Endothelial cell of umbilical vein (primary cell): ENCODE measurements around the gene PRKAB2. TPM values are rescaled to one million over a fixed set of nuclear protein-coding genes. Genes with fewer than 3 reads are reported as not detected.

Experiments used
- BruUV-seq: library from RNA; stranded (reverse); fragments of 400-500 nt; replicated peaks from 2 replicates; lab custom pipeline; 2021; lab: Mats Ljungman, UMichigan
- CTCF ChIA-PET: fragments of 300-600, 350-600 bp; sonication (Branson Sonifier 250); formaldehyde crosslinking; loops from one replicate; lab custom pipeline; 2021; ENCODE audit warnings: antibody characterized with exemption, inconsistent platforms; lab: Charles Lee
- POLR2A ChIA-PET: fragments of 300-600, 350-600 bp; sonication (Branson Sonifier 250); formaldehyde crosslinking; loops from one replicate; lab custom pipeline; 2021; ENCODE audit warnings: antibody characterized with exemption, inconsistent platforms; lab: Charles Lee
- DNase-seq: peaks from one replicate; pipeline ENCODE4 v3.0.0-alpha.2; 2011; ENCODE audit warnings: low read depth, low spot score
- FAIRE-seq: peaks from 2 replicates; lab custom pipeline; 2011; peaks lifted over from hg19 to GRCh38; lab: Jason Lieb, UNC
- H2AFZ ChIP-seq: 2 replicates; pipeline ENCODE4 v1.6.0; 2012; ENCODE audit warnings: low read depth, low read length, control low read depth, inconsistent platforms
- H3K27ac ChIP-seq: 2 replicates; pipeline ENCODE4 v1.5.1; 2011; ENCODE audit warnings: low read depth, mild to moderate bottlenecking, control low read depth, low read length, moderate library complexity; ENCODE audit not compliant: insufficient read depth
- H3K27me3 ChIP-seq, 2 experiments: 2 replicates each; pipeline versions ENCODE4 v1.6.0 to v1.6.1; 2011; ENCODE audit warnings: low read length in 2 of 2, mixed read lengths in 1 of 2; ENCODE audit not compliant: control insufficient read depth in 2 of 2, insufficient read depth in 2 of 2
- H3K36me3 ChIP-seq, 2 experiments: 2 replicates in 1 of 2; 3 replicates in 1 of 2; pipeline ENCODE4 v1.5.1; 2011; ENCODE audit warnings: low read length in 2 of 2, mild to moderate bottlenecking in 1 of 2, moderate library complexity in 1 of 2; ENCODE audit not compliant: control insufficient read depth in 2 of 2, insufficient read depth in 2 of 2; ENCODE audit errors: extremely low read depth in 1 of 2
- H3K4me1 ChIP-seq: 3 replicates; pipeline ENCODE4 v1.5.1; 2011; ENCODE audit warnings: mild to moderate bottlenecking, low read length; ENCODE audit not compliant: control insufficient read depth, insufficient read depth; ENCODE audit errors: extremely low read depth
- H3K4me2 ChIP-seq: 2 replicates; pipeline ENCODE4 v1.6.1; 2011; ENCODE audit warnings: low read length, control low read depth, mixed read lengths; ENCODE audit not compliant: insufficient read depth
- H3K4me3 ChIP-seq, 3 experiments: fragments of 200-600 bp in 1 of 3; sonication (generic), shearing (Covaris generic) in 1 of 3; replicated peaks in 1 of 3; 2 replicates each; pipeline ENCODE4 v1.5.1; 2011 to 2016; ENCODE audit warnings: control low read depth in 3 of 3, low read length in 3 of 3, mild to moderate bottlenecking in 2 of 3, inconsistent platforms in 1 of 3, low read depth in 1 of 3, moderate library complexity in 1 of 3; ENCODE audit not compliant: insufficient read depth in 1 of 3
- H3K79me2 ChIP-seq: 2 replicates; pipeline ENCODE4 v1.6.0; 2012; ENCODE audit warnings: low read length, inconsistent platforms; ENCODE audit not compliant: control insufficient read depth, insufficient read depth
- H3K9ac ChIP-seq: replicated peaks from 2 replicates; pipeline ENCODE3; 2011; ENCODE audit warnings: low read length, control low read depth; ENCODE audit not compliant: insufficient read depth; ENCODE audit errors: extremely low read depth
- H3K9me1 ChIP-seq: replicated peaks from 3 replicates; pipeline ENCODE4 v1.6.0; 2011; ENCODE audit warnings: mild to moderate bottlenecking, low read length; ENCODE audit not compliant: control insufficient read depth, insufficient read depth; ENCODE audit errors: extremely low read depth
- H3K9me3 ChIP-seq: replicated peaks from 2 replicates; pipeline ENCODE4 v1.5.1; 2012; ENCODE audit warnings: low read length, inconsistent platforms; ENCODE audit not compliant: control insufficient read depth, insufficient read depth
- H4K20me1 ChIP-seq: replicated peaks from 2 replicates; pipeline ENCODE3; 2011; ENCODE audit warnings: mild to moderate bottlenecking, low read length; ENCODE audit not compliant: control insufficient read depth, insufficient read depth; ENCODE audit errors: extremely low read depth
- CTCF ChIP-seq, 2 donors: IDR thresholded peaks; 1 replicate in 1 of 2; 2 replicates in 1 of 2; pipeline ENCODE4 v1.5.1; 2011; ENCODE audit warnings: low read length in 2 of 2, mild to moderate bottlenecking in 2 of 2, moderate library complexity in 2 of 2, control low read depth in 1 of 2, inconsistent platforms in 1 of 2, low read depth in 1 of 2; ENCODE audit not compliant: insufficient read depth in 1 of 2; ENCODE audit errors: extremely low read depth in 1 of 2
- EZH2 ChIP-seq: IDR thresholded peaks from 2 replicates; pipeline ENCODE4 v1.6.1; 2012; ENCODE audit warnings: borderline replicate concordance, low read depth, mild to moderate bottlenecking, moderate library complexity, low read length, inconsistent platforms; ENCODE audit not compliant: severe bottlenecking
- FOS ChIP-seq: IDR thresholded peaks from 2 replicates; pipeline ENCODE4 v1.6.1; 2011; ENCODE audit warnings: mild to moderate bottlenecking, low read length, moderate library complexity, borderline replicate concordance; ENCODE audit not compliant: insufficient read depth
- GATA2 ChIP-seq: IDR thresholded peaks from 2 replicates; pipeline ENCODE4 v1.7.0; 2011; ENCODE audit warnings: low read depth, mild to moderate bottlenecking, moderate library complexity, mixed read lengths, low read length; ENCODE audit not compliant: insufficient read length, insufficient read depth
- JUN ChIP-seq: IDR thresholded peaks from 2 replicates; pipeline ENCODE4 v1.6.1; 2011; ENCODE audit warnings: borderline replicate concordance, low read depth; ENCODE audit not compliant: insufficient read length, insufficient read depth
- MAX ChIP-seq: IDR thresholded peaks from 2 replicates; pipeline ENCODE4 v1.6.1; 2011; ENCODE audit not compliant: insufficient read depth, insufficient read length
- MYC ChIP-seq: IDR thresholded peaks from one replicate; pipeline ENCODE4 v1.6.1; 2011; ENCODE audit warnings: mild to moderate bottlenecking, low read depth, low read length
- POLR2A ChIP-seq: IDR thresholded peaks from 2 replicates; pipeline ENCODE4 v1.6.1; 2012; ENCODE audit warnings: low read depth, mild to moderate bottlenecking, control low read depth, low read length
- POLR2AphosphoS5 ChIP-seq: IDR thresholded peaks from 2 replicates; pipeline ENCODE4 v1.6.1; 2012; ENCODE audit warnings: low read depth, mild to moderate bottlenecking, control low read depth, low read length, moderate library complexity; ENCODE audit not compliant: insufficient read depth
- dilution Hi-C: fragments of 300-500 bp; cut with MboI; formaldehyde crosslinking; loops from one replicate; pipeline ENCODE4 v1.15.0; 2019; ENCODE audit warnings: low sequenced_read_pairs; ENCODE audit not compliant: extremely low pct_ligation_motif_present
- intact Hi-C: fragments of 100-400 bp; cut with micrococcal nuclease; formaldehyde crosslinking; loops from one replicate; pipeline ENCODE4 v1.10.0; 2022
- polyA plus RNA-seq, 4 experiments: library from polyadenylated mRNA; depleted of rRNA in 3 of 4; stranded (reverse) in 3 of 4; unstranded in 1 of 4; fragments of >200 nt; gene quantifications; 2 replicates each; pipeline versions ENCODE4 v1.2.1 to v1.2.3, GENCODE V29; 2011 to 2012; ENCODE audit warnings: missing spikeins in 1 of 4
- total RNA-seq: library from RNA; stranded (reverse); gene quantifications from 2 replicates; pipeline ENCODE4 v1.2.3, GENCODE V29; 2021

The PRKAB2 gene
- total and polyA plus RNA-seq, 2 donors (not counting 3 experiments of a cell fraction or from before 2014, with no cell fraction given): 6.2 to 7.4 TPM

- Histone ChIP-seq H3K4me2 (no peak overlapping the region), H3K27ac (no peak overlapping the region), H3K36me3 (peaks cover 6 to 10% of the 10 kb centered on the region in 2 experiments), H3K4me1 (no peaks in the 10 kb centered on the region), H3K4me3 (no peak overlapping the region), H3K9ac (no peak overlapping the region), H4K20me1 (no peaks in the 10 kb centered on the region), H3K9me1 (no peaks in the 10 kb centered on the region), H3K27me3 (no peaks in the 10 kb centered on the region), H3K79me2 (no peaks in the 10 kb centered on the region), H3K9me3 (no peaks in the 10 kb centered on the region), H2AFZ (no peak overlapping the region)
- no peak for FAIRE-seq
- intact Hi-C loops (no loop called here), dilution Hi-C loops (no loop called here)
- TF ChIP-seq POLR2A (no peak), MAX (no peak), CTCF (IDR thresholded peaks at IDR 0.05; ENCODE audit: extremely low read depth in 1 of 2, insufficient read depth in 1 of 2, low read depth in 1 of 2, low read length in 2 of 2) (no peak)
- POLR2A ChIA-PET: no interaction called here
- BruUV-seq: no TSS peak
- CTCF ChIA-PET: interaction anchor here (1.2 kb wide), 1 partner anchor 85 kb away, joined by 3 read pairs; no protein-coding TSS in a partner anchor
- DNase-seq: no peak
These were observed 15.6 kb downstream of the PRKAB2 start for GRCh38 chr1:147156642-147157041.

- Histone ChIP-seq H3K36me3 (peaks cover 0 to 5% of the 10 kb centered on the region in 2 experiments), H3K4me1 (no peaks in the 10 kb centered on the region), H3K9ac (no peak overlapping the region), H4K20me1 (no peaks in the 10 kb centered on the region), H3K4me3 (no peak overlapping the region), H3K4me2 (no peak overlapping the region), H3K79me2 (no peaks in the 10 kb centered on the region), H3K27ac (no peak overlapping the region), H3K9me1 (no peaks in the 10 kb centered on the region), H3K9me3 (no peaks in the 10 kb centered on the region), H3K27me3 (no peaks in the 10 kb centered on the region), H2AFZ (no peak overlapping the region)
- dilution Hi-C loops (no loop called here), intact Hi-C loops (no loop called here)
- TF ChIP-seq MYC (no peak), EZH2 (no peak), GATA2 (no peak), CTCF (IDR thresholded peaks at IDR 0.05; ENCODE audit: extremely low read depth in 1 of 2, insufficient read depth in 1 of 2, low read depth in 1 of 2, low read length in 2 of 2) (no peak), POLR2AphosphoS5 (no peak), FOS (no peak), MAX (no peak), POLR2A (no peak), JUN (no peak)
- DNase-seq: no peak
- ChIA-PET CTCF (no interaction called here), POLR2A (no interaction called here)
- no TSS peak for BruUV-seq
- FAIRE-seq: no peak
These were observed 19.5 kb downstream of the PRKAB2 start for GRCh38 chr1:147152772-147153171.
